SU-DHL-6 (cell line): ENCODE results near the gene RBM33.

Source experiments
- H2AFZ ChIP-seq: fragments of 200-600 bp; sonication (generic); 2 replicates; pipeline ENCODE4 v1.6.1; 2014; ENCODE audit warnings: low read depth, mild to moderate bottlenecking, moderate library complexity, mixed read lengths, antibody characterized with exemption, low read length; ENCODE audit not compliant: severe bottlenecking
- H3F3A ChIP-seq: fragments of 200-600 bp; shearing (Covaris generic); 2 replicates; pipeline ENCODE4 v1.6.0; 2016; ENCODE audit warnings: antibody characterized with exemption, mild to moderate bottlenecking; ENCODE audit not compliant: insufficient read depth
- H3K27ac ChIP-seq: fragments of 200-600 bp; sonication (generic); 2 replicates; pipeline ENCODE4 v1.5.1; 2016; ENCODE audit warnings: low read depth, mild to moderate bottlenecking, low read length, moderate library complexity, mixed read lengths
- H3K27me3 ChIP-seq: fragments of 200-600 bp; sonication (generic), shearing (Covaris generic); 2 replicates; pipeline ENCODE4 v1.6.0; 2014; ENCODE audit warnings: mild to moderate bottlenecking, low read length
- H3K36me3 ChIP-seq: fragments of 200-600 bp; sonication (generic); 2 replicates; pipeline ENCODE4 v1.6.1; 2014; ENCODE audit warnings: mild to moderate bottlenecking, low read length, mixed read lengths
- H3K4me2 ChIP-seq: fragments of 300-600, 200-600 bp; shearing (Covaris generic), sonication (generic); 2 replicates; pipeline ENCODE4 v1.6.0; 2014; ENCODE audit warnings: low read length, low read depth, mild to moderate bottlenecking; ENCODE audit not compliant: poor library complexity, severe bottlenecking
- H3K4me3 ChIP-seq: fragments of 200-600 bp; sonication (generic); 2 replicates; pipeline ENCODE4 v1.5.1; 2014; ENCODE audit warnings: antibody characterized with exemption, low read length, mild to moderate bottlenecking, mixed read lengths; ENCODE audit not compliant: insufficient read depth, poor library complexity, severe bottlenecking
- H3K79me2 ChIP-seq: fragments of 200-600 bp; sonication (generic); 2 replicates; pipeline ENCODE4 v1.6.1; 2014; ENCODE audit warnings: mild to moderate bottlenecking, low read length, moderate library complexity; ENCODE audit not compliant: insufficient read depth
- H3K9ac ChIP-seq: fragments of 200-600 bp; sonication (generic); 2 replicates; pipeline ENCODE4 v1.7.0; 2014; ENCODE audit warnings: mild to moderate bottlenecking, low read length
- H3K9me2 ChIP-seq: fragments of 200-600 bp; sonication (generic); replicated peaks from 2 replicates; pipeline ENCODE4 v1.6.1; 2014; ENCODE audit warnings: low read length; ENCODE audit not compliant: insufficient read depth
- H3K9me3 ChIP-seq: fragments of 200-600 bp; sonication (generic); 2 replicates; pipeline ENCODE4 v1.6.1; 2014; ENCODE audit warnings: low read length, mixed read lengths; ENCODE audit not compliant: insufficient read depth
- H4K20me1 ChIP-seq: fragments of 200-600 bp; sonication (generic); 2 replicates; pipeline ENCODE4 v1.6.1; 2014; ENCODE audit warnings: low read depth, mild to moderate bottlenecking, antibody characterized with exemption, low read length, moderate library complexity, mixed read lengths
- CTCF ChIP-seq: fragments of 200-600 bp; sonication (generic); IDR thresholded peaks from one replicate; pipeline ENCODE4 v1.5.1; 2017; ENCODE audit warnings: antibody characterized with exemption, mild to moderate bottlenecking, low read length, moderate library complexity; ENCODE audit not compliant: insufficient read depth, poor library complexity, severe bottlenecking
- EZH2phosphoT487 ChIP-seq: fragments of 200-600 bp; sonication (generic), shearing (Covaris generic); conservative IDR thresholded peaks from 2 replicates; pipeline ENCODE4 v1.6.1; 2018; ENCODE audit warnings: mild to moderate bottlenecking, antibody characterized with exemption, low read length, moderate library complexity, mixed read lengths

The RBM33 gene

DNA sequence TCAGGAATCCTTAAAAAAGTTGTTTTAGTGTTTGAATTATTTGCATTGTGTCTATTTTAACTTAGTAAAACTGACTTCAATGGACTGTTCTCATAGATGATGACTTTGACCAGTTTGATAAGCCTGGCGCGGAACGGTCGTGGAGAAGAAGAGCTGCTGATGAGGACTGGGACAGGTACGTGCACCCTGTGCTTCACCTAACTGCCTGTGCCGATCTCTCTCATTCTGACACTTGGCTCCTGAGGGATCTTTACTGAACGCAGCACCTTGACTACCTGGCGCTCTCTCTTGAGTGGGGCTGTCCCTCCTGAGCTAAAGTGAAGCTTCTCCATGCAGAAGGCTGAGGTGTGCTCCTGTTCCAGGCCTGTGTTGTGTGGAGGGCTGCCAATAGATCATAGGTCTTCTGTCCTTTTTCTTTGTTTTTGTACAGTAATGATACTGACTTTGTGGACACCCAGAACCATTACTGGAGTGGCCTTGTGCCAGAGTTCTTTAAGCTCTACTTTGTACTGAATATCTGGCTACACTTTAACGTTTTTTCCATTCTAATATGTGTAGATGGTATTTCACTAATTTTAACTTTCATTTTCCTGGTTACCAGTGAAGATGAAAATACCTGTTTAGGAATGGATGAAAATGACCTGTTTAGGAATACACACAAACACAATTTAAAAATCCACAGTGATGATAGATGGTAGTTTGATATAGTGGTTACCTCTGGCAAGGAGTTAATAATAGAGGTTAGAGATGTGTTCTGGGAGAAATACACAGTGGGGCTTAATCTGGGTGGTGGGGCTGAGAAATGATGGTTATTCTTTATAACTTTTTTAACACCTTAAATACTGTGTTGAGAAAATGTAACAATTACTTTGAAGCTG, 20.9 kb downstream of the RBM33 start:
- H3K9me3 ChIP-seq = no peaks in the 10 kb centered on the region
- H3K27me3 ChIP-seq = no peaks in the 10 kb centered on the region
- peaks cover 8% of the 10 kb centered on the region; the same call in 1 of the 2 replicates for H3K36me3 ChIP-seq
- no peaks in the 10 kb centered on the region for H3K9me2 ChIP-seq
- peaks cover 9% of the 10 kb centered on the region; the same call in 1 of the 2 replicates for H3F3A ChIP-seq
- peak overlapping the region; percentile 57 for H3K27ac ChIP-seq
- peaks cover 99% of the 10 kb centered on the region for H3K79me2 ChIP-seq
- TF ChIP-seq CTCF = no peak
- no peak for TF ChIP-seq EZH2phosphoT487
- H3K4me2 ChIP-seq = peak overlapping the region; percentile 45
- H3K4me3 ChIP-seq = no peak overlapping the region
- no peak overlapping the region for H3K9ac ChIP-seq
- H4K20me1 ChIP-seq = peaks cover 54% of the 10 kb centered on the region
- H2AFZ ChIP-seq = no peak overlapping the region

DNA sequence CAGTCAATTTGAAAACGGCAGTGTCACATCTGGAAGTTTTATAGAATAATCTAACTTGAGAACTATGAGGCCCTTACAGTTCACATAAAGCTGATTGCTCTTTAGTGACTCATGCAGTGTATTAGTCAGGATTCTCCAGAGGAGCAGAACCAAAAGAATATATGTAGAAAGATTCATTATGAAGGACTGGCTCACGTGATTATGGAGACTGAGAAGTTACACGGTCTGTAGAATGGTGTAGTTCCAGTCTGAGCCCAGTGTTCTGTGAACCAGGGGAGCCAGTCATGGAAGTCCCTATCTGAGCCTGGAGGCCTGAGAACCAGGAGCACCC, 21.5 kb downstream of the RBM33 start:
- Histone ChIP-seq H3K4me3 (no peak overlapping the region), H3K9ac (no peak overlapping the region), H3K9me2 (no peaks in the 10 kb centered on the region), H3K79me2 (peaks cover 100% of the 10 kb centered on the region), H3K9me3 (no peaks in the 10 kb centered on the region), H4K20me1 (peaks cover 55% of the 10 kb centered on the region), H3K27ac (peak overlapping the region; percentile 57), H2AFZ (no peak overlapping the region), H3K36me3 (peaks cover 8% of the 10 kb centered on the region; the same call in 1 of the 2 replicates), H3F3A (peaks cover 9% of the 10 kb centered on the region; the same call in 1 of the 2 replicates), H3K27me3 (no peaks in the 10 kb centered on the region), H3K4me2 (peak overlapping the region; percentile 45)
- TF ChIP-seq EZH2phosphoT487 = no peak
- TF ChIP-seq CTCF = no peak

GRCh38 chr7:155667241-155667829, 22.9 kb downstream of the RBM33 start:
- no peaks in the 10 kb centered on the region for H3K9me2 ChIP-seq
- H3K79me2 ChIP-seq = peaks cover 100% of the 10 kb centered on the region
- no peaks in the 10 kb centered on the region for H3K9me3 ChIP-seq
- H3K27me3 ChIP-seq = no peaks in the 10 kb centered on the region
- peak overlapping the region; percentile 57 for H3K27ac ChIP-seq
- peaks cover 67% of the 10 kb centered on the region for H4K20me1 ChIP-seq
- H3K4me2 ChIP-seq = peak overlapping the region; percentile 45
- no peak overlapping the region for H3K4me3 ChIP-seq
- peaks cover 8% of the 10 kb centered on the region; the same call in 1 of the 2 replicates for H3K36me3 ChIP-seq
- TF ChIP-seq EZH2phosphoT487 (no peak), CTCF (no peak)
- no peak overlapping the region for H2AFZ ChIP-seq
- peaks cover 9% of the 10 kb centered on the region; the same call in 1 of the 2 replicates for H3F3A ChIP-seq
- no peak overlapping the region for H3K9ac ChIP-seq
